Suprapubic skin (tissue), 4 donors: ENCODE measurements around the gene GAL3ST2. TPM values are rescaled to one million over a fixed set of nuclear protein-coding genes. Genes with fewer than 3 reads are reported as not detected.
"Not testable (repeated sequence)": the region's sequence is repeated elsewhere in the genome, so short reads cannot be mapped to it uniquely, and the experiment has no call there.

Experiments used
- DNase-seq, 2 donors: peaks; one replicate each; pipeline ENCODE4 v3.0.0-alpha.2; 2019; ENCODE audit warnings: low spot score in 2 of 2
- H3K27ac ChIP-seq: fragments of 200-600 bp; sonication (generic); one replicate; pipeline ENCODE4 v1.5.1; 2019
- H3K27me3 ChIP-seq: fragments of 200-600 bp; sonication (generic); one replicate; pipeline ENCODE4 v1.5.1; 2019
- H3K36me3 ChIP-seq: fragments of 200-600 bp; sonication (generic); one replicate; pipeline ENCODE4 v1.5.1; 2019
- H3K4me1 ChIP-seq: fragments of 200-600 bp; sonication (generic); one replicate; pipeline ENCODE4 v1.5.1; 2019
- H3K4me3 ChIP-seq: fragments of 200-600 bp; sonication (generic); one replicate; pipeline ENCODE4 v1.5.1; 2019; ENCODE audit warnings: mild to moderate bottlenecking
- H3K9me3 ChIP-seq: fragments of 200-600 bp; sonication (generic); one replicate; pipeline ENCODE4 v1.5.1; 2019
- EP300 ChIP-seq: sonication (generic); formaldehyde crosslinking; IDR thresholded peaks from one replicate; pipeline ENCODE4 v1.6.1; 2017; ENCODE audit warnings: antibody characterized with exemption
- POLR2A ChIP-seq, 2 donors: fragments of 450-650 bp; IDR thresholded peaks; one replicate each; pipeline ENCODE4 v1.6.1; 2017; ENCODE audit warnings: antibody characterized with exemption in 2 of 2, mild to moderate bottlenecking in 2 of 2, moderate library complexity in 2 of 2
- POLR2AphosphoS5 ChIP-seq, 3 donors: sonication (generic); formaldehyde crosslinking; IDR thresholded peaks; one replicate each; pipeline ENCODE4 v1.6.1; 2017; ENCODE audit warnings: antibody characterized with exemption in 3 of 3
- WGBS: methylation state at CpG from one replicate; pipeline ENCODE4 v1.1.5; 2018; 5-methylcytosine and 5-hydroxymethylcytosine counted together
- total RNA-seq, 4 donors: library from RNA; depleted of rRNA; stranded (reverse); fragments of >200 nt; gene quantifications; one replicate each; pipeline ENCODE4 v1.1.0, GENCODE V29; 2016
- TF ChIP-seq, protein P1 (sequence below), 2 donors: fragments of 200-600 bp in 1 of 2; fragments of 450-650 bp in 1 of 2; sonication (generic) in 1 of 2; IDR thresholded peaks; one replicate each; pipeline ENCODE4 v1.5.1; 2016 to 2019; ENCODE audit warnings: antibody characterized with exemption in 2 of 2, mild to moderate bottlenecking in 1 of 2, moderate library complexity in 1 of 2

Gene GAL3ST2
- total RNA-seq, 4 donors from 2014 or later, result not detected

DNA sequence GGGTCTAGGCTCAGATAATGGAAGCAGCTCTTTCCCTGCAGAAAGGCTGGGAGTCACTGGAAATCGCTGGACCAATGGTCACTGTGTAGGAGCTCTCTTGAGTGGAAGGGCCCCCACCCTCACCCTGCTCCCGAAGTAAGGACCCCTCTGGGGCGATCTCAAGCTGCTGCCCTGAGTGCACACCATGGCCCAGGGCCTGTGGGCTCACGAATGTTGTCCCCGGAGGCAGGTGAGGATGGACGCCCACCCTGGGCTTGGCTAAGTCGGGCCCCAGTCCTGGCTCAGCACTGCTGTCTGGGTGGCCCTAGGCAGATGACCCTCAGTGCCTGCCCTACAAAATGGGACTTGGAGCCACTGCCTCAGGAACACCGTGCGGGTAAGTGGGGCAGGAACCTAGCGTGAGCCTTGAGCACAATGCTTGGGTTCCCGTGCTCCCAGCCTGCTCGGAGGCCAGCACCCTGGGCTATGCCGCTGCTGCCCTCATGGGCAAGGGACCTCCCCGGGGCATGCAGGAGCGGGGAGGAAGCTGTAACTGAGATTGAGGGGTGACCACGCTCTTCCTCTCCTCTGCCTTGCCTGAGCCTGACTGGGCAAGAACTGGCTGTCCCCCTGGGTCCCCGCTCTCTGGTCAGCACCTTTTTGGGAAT lies 38.5 kb upstream of the GAL3ST2 start:
- no peaks in the 10 kb centered on the region for H3K9me3 ChIP-seq
- peak in 1 of 2 donors; percentile 75 for DNase-seq
- no peak overlapping the region for H3K4me3 ChIP-seq
- H3K27ac ChIP-seq, result no peak overlapping the region
- 92% methylated on average over 14 of the region's 17 CpGs for WGBS
- peaks cover 34% of the 10 kb centered on the region for H3K4me1 ChIP-seq
- no peaks in the 10 kb centered on the region for H3K27me3 ChIP-seq
- H3K36me3 ChIP-seq, result peaks cover 2% of the 10 kb centered on the region
- no peak for TF ChIP-seq POLR2A (IDR thresholded peaks at IDR 0.05)
- TF ChIP-seq, protein P1, sequence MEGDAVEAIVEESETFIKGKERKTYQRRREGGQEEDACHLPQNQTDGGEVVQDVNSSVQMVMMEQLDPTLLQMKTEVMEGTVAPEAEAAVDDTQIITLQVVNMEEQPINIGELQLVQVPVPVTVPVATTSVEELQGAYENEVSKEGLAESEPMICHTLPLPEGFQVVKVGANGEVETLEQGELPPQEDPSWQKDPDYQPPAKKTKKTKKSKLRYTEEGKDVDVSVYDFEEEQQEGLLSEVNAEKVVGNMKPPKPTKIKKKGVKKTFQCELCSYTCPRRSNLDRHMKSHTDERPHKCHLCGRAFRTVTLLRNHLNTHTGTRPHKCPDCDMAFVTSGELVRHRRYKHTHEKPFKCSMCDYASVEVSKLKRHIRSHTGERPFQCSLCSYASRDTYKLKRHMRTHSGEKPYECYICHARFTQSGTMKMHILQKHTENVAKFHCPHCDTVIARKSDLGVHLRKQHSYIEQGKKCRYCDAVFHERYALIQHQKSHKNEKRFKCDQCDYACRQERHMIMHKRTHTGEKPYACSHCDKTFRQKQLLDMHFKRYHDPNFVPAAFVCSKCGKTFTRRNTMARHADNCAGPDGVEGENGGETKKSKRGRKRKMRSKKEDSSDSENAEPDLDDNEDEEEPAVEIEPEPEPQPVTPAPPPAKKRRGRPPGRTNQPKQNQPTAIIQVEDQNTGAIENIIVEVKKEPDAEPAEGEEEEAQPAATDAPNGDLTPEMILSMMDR (IDR thresholded peaks at IDR 0.05), result no peak
- no peak for TF ChIP-seq EP300
- no peak for TF ChIP-seq POLR2AphosphoS5 (IDR thresholded peaks at IDR 0.05)

DNA sequence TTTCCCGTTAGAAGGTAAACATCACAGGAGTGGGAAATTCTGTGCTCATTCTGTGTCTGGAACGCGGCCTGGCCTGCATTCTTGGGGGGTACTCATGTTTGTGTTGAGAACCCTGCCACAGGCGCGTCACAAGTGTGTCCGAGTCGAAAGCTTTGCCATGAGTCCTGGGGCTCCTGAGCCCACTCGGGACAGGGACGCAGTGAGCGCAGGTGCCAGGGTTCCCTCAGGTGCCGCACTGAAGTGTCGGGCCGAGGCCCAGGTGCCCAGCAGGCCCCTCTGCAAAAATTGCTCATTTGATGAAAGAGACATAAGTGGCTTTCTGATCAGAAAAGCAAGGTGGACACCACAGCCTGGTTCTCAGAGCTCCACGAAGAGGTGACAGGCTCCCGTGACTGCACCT lies 37.4 kb upstream of the GAL3ST2 start:
- H3K27me3 ChIP-seq, result no peaks in the 10 kb centered on the region
- 91% methylated on average over 9 of the region's 15 CpGs for WGBS
- peaks cover 27% of the 10 kb centered on the region for H3K4me1 ChIP-seq

DNA sequence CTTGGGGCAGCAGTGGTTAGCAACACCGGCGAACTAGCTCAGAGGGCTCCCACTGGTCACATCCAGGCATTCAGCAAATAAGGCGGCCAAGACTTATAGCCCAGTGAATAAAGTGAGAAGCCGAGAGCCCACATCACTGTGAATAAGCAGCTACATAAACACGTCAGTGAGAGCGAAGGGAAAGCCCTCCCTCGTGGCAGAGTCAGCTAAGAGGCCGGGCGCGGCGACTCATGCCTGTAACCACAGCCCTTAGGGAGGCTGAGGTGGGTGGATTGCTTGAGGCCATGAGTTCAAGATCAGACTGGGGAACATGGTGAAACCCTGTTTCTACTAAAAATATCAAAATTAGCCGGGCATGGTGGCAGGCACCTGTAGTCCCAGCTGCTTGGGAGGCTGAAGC lies 37.0 kb upstream of the GAL3ST2 start:
- H3K4me3 ChIP-seq, result no peak overlapping the region
- H3K4me1 ChIP-seq, result peaks cover 26% of the 10 kb centered on the region
- H3K9me3 ChIP-seq, result no peaks in the 10 kb centered on the region
- WGBS, result 94% methylated on average over 12 of the region's 12 CpGs
- H3K36me3 ChIP-seq, result peaks cover 17% of the 10 kb centered on the region
- no peak for DNase-seq
- H3K27ac ChIP-seq, result no peak overlapping the region
- no peaks in the 10 kb centered on the region for H3K27me3 ChIP-seq
- no peak for TF ChIP-seq POLR2A (IDR thresholded peaks at IDR 0.05)
- TF ChIP-seq EP300, result no peak
- TF ChIP-seq POLR2AphosphoS5 (IDR thresholded peaks at IDR 0.05), result no peak
- TF ChIP-seq, protein P1 (IDR thresholded peaks at IDR 0.05), result no peak

More for the DNA sequence above, 37.4 kb upstream of the GAL3ST2 start:
- Histone ChIP-seq H3K27ac (no peak overlapping the region), H3K4me3 (no peak overlapping the region), H3K9me3 (no peaks in the 10 kb centered on the region), H3K36me3 (peaks cover 13% of the 10 kb centered on the region)
- no peak for DNase-seq
- TF ChIP-seq POLR2AphosphoS5 (IDR thresholded peaks at IDR 0.05) (no peak), EP300 (no peak), POLR2A (IDR thresholded peaks at IDR 0.05) (no peak)
- TF ChIP-seq, protein P1 (IDR thresholded peaks at IDR 0.05), result no peak

DNA sequence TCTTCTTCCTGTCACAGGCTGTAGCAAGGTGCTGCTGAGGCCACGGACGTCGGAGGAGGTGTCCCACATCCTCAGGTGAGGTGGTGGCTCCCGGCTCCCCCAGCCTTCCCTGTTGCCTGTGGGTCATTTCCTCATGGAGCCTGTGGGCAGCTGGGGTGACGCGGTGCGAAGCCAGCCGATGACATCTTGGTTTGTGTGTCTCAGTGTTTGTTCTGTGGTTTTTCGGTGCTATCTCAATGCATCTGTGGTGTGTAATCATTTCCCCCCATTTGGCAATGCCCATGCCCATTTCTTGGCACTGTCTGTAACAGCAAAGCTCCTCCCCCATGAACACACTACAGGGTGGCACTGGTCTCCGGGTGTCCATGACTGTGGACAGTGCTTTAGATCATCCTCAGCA lies 35.6 kb upstream of the GAL3ST2 start:
- Histone ChIP-seq H3K27ac (no peak overlapping the region), H3K4me3 (no peak overlapping the region), H3K4me1 (peaks cover 20% of the 10 kb centered on the region), H3K9me3 (no peaks in the 10 kb centered on the region), H3K27me3 (no peaks in the 10 kb centered on the region), H3K36me3 (peaks cover 31% of the 10 kb centered on the region)
- TF ChIP-seq, protein P1 (IDR thresholded peaks at IDR 0.05), result no peak
- TF ChIP-seq POLR2A (IDR thresholded peaks at IDR 0.05) (no peak), EP300 (no peak), POLR2AphosphoS5 (IDR thresholded peaks at IDR 0.05) (no peak)
- DNase-seq, result peak in 1 of 2 donors; percentile 67
- 76% methylated on average over 9 of the region's 10 CpGs for WGBS

DNA sequence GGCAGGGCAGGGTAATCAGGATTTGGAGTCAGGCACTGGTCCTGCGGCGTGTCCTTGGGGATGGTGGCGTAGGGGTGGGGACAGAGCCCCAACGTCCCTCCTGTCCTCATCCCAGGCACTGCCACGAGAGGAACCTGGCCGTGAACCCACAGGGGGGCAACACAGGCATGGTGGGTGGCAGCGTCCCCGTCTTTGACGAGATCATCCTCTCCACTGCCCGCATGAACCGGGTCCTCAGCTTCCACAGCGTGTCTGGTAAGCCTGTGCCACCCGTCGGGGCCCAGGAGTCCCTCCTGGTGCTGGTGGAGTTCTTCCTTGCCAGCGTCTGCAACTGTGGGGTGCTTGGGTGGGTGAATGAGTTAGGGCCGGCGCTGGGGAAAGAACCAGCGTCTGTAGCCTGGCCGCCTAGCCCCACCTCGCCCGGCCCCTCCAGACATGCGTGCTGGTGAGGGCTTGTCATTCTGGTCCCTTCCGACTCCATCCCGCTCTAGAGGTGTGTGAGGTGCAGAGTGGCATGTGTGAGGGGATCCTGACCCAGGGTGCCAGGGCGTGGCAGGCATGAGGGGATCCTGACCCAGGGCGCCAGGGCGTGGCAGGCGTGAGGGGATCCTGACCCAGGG lies 34.2 kb upstream of the GAL3ST2 start:
- no peaks in the 10 kb centered on the region for H3K9me3 ChIP-seq
- TF ChIP-seq, protein P1 (IDR thresholded peaks at IDR 0.05), result no peak
- TF ChIP-seq POLR2A (IDR thresholded peaks at IDR 0.05) (no peak), POLR2AphosphoS5 (IDR thresholded peaks at IDR 0.05) (no peak), EP300 (no peak)
- peak in 1 of 2 donors; percentile 71 for DNase-seq
- no peak overlapping the region for H3K4me3 ChIP-seq
- H3K27me3 ChIP-seq, result no peaks in the 10 kb centered on the region
- 93% methylated on average over 19 of the region's 28 CpGs for WGBS
- H3K36me3 ChIP-seq, result peaks cover 34% of the 10 kb centered on the region
- no peak overlapping the region for H3K27ac ChIP-seq
- peaks cover 7% of the 10 kb centered on the region for H3K4me1 ChIP-seq

DNA sequence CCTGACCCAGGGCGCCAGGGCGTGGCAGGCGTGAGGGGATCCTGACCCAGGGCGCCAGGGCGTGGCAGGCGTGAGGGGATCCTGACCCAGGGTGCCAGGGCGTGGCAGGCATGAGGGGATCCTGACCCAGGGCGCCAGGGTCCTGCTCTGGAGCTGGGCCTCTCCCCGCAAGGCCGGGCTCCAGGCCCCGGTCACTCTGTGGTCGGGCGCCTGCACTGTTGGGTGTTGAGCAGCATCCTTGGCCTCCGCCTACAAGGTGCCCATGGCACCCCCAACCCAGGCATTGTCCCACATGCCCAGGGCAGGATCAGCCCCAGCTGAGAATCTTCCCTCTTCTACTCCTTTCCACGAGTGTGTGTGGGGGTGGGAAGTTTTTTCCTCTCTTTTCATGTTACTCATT lies 33.6 kb upstream of the GAL3ST2 start:
- WGBS, result 85% methylated on average over 7 of the region's 15 CpGs
- H3K27me3 ChIP-seq, H3K27ac ChIP-seq, H3K4me1 ChIP-seq, H3K4me3 ChIP-seq, H3K9me3 ChIP-seq, DNase-seq: not testable (repeated sequence)
- H3K36me3 ChIP-seq, result peaks cover 37% of the 10 kb centered on the region
